ENCODE results near the gene TSHZ2.

- TF ChIP-seq CTCF (IDR thresholded peaks at IDR 0.05) (no peak), POLR2A (IDR thresholded peaks at IDR 0.05) (no peak)
These were observed 191.3 kb downstream of the TSHZ2 start for GRCh38 chr20:53163486-53163885.

Data from testis (tissue), 2 donors.